ENCODE data around the gene MED25.

The MED25 gene

DNA sequence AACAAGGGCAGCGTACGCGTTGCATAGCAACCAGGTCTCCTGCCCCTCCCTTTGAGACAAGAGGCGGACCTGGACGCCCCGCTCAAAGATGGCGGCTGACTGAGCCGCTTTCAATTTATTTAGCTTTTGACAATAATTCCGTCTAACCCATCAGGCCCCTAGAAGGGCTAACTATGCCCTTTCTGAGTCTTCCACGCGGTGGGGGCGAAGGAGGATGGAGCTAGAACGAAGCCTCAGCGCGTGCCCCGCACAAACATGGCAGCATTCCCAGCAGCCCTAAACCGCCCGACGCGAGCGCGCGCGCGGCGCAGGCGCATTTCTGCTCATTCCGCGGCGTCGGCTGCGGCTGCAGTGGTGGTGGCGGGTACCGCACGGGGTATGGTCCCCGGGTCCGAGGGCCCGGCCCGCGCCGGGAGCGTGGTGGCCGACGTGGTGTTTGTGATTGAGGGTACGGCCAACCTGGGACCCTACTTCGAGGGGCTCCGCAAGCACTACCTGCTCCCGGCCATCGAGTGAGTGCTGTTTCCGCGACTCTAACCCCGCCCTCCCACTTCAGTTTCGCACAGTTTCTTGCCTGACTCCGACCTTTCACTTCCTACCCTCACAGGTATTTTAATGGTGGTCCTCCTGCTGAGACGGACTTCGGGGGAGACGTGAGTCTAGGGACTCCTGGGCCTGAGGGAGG lies at the start of gene MED25:
MED25 (plus strand) TSS at position 326 of the 685 bp plus-strand sequence; CDS start at position 379, 53 bp downstream.
- in situ Hi-C loops (cut with MboI; ENCODE audit: low sequenced_read_pairs), result no loop called here

DNA sequence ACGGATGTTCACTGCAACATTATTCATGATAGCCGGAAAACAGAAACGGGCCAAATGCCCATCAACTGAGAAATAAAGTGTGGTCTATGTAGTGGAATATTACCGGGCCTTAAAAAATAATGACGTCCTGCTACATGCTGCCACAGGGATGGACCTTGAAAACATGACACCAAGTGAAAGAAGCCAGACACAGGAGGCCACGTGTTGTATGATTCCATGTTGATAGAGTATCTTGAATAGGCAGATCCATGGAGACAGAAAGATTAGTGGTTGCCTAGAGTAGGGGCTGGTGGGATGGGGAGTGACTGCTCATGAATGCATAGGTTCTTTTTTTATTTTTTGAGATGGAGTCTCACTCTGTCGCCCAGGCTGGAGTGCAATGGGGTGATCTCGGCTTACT lies 47.6 kb upstream of the MED25 start:
- in situ Hi-C loops (cut with MboI; ENCODE audit: low sequenced_read_pairs), result no loop called here

DNA sequence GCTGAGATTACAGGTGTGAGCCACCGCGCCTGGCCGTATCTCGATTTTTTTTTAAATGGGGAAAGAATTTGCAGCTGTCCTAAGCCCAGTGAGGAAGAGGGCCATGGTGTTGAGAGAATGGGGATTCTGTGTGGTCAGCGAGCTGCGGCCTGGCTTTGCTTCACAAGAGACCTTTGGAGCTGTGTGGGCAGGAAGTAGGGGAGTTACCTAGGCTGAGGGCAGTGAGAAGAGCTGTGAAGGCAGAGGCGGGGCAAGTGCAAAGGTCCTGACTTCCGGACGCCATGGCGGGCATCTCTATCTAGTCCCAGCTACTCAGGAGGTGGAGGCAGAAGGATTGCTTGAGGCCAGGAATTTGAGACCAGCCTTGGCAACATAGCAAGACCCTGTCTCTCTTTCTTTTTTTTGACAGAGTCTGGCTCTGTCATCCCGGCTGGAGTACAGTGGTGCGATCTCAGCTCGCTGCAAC lies 46.4 kb upstream of the MED25 start:
- in situ Hi-C loops (cut with MboI; ENCODE audit: low sequenced_read_pairs), result no loop called here

DNA sequence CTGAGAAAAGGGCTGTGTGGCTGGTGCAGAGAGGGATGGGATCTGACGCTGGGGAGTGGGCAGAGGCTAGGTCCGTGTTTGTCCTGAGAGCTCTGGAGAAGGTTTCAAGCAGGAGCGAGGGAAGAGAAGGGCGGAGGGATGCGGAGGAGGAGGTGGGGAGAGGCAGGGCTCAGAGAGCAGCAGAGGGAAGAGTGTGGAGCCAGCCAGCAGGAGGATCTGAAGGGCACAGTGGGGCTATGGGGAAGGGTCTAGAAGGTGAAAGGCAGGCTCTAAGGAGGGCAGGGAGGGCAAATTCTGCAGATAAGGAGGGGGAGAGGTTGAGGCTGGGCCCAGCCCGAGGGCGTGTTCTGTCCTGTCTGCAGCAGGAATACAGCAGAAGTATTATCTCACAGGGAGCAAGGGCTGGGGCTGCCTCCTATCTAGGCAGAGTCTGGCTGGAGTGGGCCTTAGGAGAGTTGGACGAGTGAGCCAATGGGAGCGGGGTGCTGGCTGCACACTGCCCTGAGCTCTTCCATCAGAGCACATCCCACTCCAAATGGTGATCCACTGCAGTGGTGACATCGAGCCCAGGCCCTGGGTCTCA lies 45.1 kb upstream of the MED25 start:
- in situ Hi-C loops (cut with MboI; ENCODE audit: low sequenced_read_pairs), result no loop called here

DNA sequence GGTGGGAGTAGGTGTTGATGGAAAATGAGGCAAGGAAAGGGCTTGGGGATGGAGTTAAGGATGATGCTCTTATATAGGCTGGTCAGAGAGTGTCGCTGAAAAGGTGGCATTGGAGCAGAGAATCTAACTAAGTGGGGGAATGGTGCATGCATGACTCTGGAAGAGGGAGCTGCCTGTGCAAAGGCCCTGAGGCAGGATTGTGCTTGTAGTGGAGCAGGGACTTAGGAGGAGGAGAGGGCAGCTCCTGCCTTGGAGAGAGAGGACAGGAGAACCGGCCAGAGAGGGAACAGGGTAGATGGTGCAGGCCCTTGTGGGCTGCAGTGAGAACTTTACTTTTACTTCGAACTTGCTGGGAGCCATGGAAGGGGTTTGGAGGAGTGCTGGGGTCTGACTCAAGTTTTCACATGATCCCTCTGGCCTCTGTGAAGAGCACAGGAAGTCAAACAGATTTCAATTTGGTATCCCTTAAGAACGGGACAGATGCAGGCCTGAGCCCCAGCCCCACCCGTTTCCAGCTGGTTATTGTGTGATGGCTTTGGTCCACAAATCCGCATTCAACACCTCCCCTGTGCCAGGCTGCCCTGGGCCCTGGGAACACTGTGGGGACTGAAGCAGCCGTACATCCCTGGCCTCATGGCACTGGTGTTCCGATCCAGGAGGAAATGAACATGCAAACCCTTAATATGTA lies 44.3 kb upstream of the MED25 start:
- in situ Hi-C loops (cut with MboI; ENCODE audit: low sequenced_read_pairs), result no loop called here

DNA sequence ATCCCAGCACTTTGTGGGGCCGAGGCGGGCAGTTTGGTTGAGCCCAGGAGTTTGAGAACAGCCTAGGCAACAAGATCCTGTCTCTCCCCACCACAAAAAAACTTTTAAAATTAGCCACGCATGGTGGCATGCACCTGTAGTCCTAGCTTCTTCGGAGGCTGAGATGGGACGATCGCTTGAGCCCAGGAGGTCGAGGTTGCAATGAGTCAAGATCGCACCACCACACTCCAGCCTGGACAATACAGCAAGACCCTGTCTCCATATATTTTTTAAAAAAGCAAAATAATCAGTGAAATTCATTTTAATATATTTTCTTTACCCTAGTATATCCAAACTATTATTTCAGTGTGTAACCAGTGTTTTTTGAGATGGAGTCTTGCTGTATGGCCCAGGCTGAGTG lies 43.1 kb upstream of the MED25 start:
- in situ Hi-C loops (cut with MboI; ENCODE audit: low sequenced_read_pairs), result no loop called here

DNA sequence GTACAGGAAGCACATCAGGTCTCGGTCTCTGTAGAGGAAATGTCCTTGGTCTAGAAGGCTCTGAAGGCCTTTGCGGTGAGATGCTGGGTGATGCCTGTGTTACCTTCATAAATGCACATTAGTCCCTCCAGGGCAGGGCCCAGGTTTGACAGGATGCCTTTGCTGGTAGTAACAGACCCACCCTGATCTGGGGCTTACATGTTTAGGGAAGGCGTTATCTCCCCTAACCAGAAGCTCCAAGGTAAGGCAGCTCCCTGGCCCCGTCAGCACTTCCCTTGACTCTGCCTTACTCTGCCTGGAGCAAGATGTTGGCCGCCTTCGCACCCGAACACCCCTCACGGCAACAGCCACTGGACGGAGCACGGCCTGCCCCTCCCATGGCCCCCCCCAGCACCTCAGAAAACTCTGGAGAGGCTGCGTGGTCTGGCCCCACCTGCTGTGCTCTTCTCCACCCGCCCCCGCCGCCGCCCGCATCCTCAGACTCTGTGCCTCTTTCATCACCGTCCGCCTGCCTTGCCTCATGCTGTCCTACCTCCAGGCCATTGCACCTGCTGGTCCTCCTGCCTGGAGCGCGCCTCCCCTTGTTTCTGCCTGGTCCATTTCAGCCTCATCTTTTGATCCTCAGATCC lies 42.2 kb upstream of the MED25 start:
- in situ Hi-C loops (cut with MboI; ENCODE audit: low sequenced_read_pairs), result no loop called here

DNA sequence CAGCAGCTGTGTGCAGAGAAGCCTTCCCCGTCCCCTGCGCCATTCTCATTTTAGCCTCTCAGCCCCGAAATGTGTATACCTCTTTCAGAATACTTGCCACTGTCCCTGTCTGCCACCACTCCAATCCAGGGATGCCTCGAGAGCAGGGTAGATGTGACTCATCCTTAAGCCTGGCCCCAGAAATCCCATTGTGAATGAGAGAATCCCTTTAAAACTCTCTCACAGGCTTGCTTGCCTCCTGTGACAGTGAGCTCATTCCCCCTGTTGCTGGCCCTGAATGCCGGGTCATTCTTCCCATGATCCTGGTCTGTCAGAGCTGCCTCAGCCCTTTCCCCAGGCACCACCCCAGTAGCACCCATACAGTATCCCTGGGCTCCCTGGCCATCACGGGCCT lies 41.7 kb upstream of the MED25 start:
- in situ Hi-C loops (cut with MboI; ENCODE audit: low sequenced_read_pairs), result no loop called here

DNA sequence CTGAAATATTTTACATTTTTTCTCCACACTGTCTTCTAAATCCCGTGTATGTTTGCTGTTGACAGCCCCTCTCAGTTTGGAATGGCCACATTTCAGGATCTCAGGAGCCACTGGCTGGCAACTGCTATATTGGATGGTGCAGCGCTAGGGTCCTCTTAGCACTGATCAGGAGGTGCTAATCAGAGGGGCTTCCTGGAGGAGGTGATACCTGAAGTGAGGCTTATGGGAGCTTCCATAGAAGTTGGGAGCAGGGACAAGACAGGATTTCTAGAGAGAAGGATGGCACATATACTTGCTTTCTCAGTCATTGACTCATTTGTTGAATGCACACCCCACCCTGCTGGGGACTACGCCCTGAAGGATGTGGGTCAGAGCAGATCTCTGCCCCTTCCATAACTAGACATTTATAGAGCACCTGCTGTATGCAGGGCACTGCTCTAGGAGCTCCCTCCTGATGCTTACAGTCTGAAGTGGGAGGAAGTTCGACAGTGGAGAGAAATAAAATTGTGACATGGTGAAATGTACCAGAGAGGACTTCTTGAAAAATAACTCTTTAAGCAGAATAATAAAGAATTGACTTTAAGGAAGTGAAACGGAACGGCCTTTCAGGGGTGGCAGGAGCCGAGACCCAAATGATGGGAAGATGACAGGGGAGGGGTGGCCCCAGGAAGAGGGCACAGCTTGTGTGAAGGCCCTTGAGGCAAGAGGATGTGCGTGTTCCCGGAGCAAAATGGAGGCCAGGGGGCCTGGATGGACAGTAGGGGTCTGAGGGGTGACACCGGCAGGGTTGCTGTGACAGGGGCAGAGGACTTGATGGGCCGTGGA lies 38.1 kb upstream of the MED25 start:
- in situ Hi-C loops (cut with MboI; ENCODE audit: low sequenced_read_pairs), result no loop called here

DNA sequence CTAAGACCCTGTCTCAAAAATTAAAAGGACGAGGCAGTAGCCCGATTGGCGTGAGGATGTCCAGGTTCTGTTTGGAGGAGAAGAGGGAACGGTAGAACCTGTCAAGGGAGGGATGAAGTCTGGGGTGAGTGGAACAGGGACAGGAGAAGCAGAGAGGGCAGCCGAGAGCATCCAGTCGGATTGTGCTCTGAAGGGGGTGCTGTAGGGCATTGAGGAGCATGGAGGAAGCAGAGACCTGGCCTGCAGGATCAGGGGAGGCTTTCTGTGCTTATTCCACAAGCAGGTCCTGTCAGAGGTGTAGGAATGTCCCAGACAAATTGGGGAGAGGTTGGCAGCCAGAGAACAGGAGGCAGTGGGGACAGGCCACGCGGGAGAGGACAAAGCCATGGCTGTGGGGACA lies 37.2 kb upstream of the MED25 start:
- in situ Hi-C loops (cut with MboI; ENCODE audit: low sequenced_read_pairs), result no loop called here

DNA sequence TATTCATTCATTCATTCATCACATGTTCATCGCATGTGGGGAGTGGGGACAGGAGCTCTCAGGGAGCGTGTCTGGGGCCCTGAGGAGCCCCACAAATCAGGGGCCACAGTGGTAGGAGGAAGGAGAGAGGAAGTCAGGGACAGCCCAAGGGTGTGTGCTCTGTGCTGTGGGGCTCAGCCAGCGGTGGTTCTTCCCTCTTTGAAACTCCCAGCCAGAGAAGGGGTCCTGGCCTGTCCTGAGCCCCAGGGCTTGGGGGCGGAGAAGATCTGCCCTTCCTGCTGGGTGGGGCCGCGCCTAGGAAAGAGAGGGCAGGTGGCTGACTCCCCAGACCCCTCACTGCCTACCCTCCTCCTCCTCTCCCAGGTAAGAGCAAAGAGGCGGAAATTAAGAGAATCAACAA lies 36.7 kb upstream of the MED25 start:
- in situ Hi-C loops (cut with MboI; ENCODE audit: low sequenced_read_pairs), result no loop called here

DNA sequence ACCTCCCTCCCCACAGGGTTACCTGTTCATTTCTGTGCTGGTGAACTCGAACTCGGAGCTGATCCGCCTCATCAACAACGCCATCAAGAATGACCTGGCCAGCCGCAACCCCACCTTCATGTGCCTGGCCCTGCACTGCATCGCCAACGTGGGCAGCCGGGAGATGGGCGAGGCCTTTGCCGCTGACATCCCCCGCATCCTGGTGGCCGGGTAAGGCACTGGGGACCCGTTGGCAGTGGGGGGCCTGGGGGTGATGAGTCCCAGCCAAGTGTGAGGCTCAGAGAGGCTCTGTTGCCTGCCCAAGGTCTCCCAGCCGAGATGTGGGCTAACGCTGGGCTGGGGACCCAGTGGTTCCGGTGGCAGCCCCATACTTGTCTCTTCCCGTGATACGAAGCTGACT lies 35.6 kb upstream of the MED25 start:
- in situ Hi-C loops (cut with MboI; ENCODE audit: low sequenced_read_pairs), result no loop called here

DNA sequence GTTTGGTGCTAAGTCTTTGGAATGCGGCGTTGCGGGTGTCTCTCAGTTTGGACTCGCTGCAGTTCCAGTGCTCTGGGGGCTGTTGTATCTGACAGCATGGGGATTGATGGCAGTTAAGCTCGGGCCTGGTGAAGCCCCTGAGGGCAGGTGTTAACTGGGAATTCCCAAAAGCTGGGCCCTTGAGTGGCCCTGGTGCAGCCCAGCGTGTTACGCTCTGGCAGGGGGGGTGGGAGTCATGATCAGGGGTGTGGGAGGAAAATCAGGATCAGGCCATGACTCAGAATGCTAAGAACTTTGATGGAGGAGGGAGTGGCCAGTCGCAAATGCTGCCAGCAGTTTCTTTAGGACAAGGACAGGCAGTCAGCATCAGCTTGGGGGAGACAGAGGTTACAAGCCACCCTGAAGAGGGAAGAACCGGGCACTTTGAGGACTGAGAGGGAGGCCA lies 31.7 kb upstream of the MED25 start:
- in situ Hi-C loops (cut with MboI; ENCODE audit: low sequenced_read_pairs), result no loop called here

DNA sequence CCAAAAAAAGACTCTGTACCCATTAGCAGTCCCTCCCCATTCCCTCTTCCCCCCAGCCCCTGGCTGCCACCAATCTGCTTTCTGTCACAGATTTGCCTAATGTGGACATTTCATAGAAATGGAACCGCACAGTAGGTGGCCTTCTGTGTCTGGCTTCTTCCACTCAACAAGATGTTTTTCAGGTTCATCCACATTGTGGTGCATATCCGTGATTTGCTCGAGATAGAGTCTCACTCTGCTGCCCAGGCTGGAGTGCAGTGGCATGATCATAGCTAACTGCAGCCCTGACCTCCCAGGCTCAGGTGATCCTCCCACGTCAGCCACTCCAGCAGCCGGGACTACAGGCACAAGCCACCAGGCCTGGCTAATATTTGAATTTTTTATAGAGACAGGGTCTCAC lies 30.3 kb upstream of the MED25 start:
- in situ Hi-C loops (cut with MboI; ENCODE audit: low sequenced_read_pairs), result no loop called here

DNA sequence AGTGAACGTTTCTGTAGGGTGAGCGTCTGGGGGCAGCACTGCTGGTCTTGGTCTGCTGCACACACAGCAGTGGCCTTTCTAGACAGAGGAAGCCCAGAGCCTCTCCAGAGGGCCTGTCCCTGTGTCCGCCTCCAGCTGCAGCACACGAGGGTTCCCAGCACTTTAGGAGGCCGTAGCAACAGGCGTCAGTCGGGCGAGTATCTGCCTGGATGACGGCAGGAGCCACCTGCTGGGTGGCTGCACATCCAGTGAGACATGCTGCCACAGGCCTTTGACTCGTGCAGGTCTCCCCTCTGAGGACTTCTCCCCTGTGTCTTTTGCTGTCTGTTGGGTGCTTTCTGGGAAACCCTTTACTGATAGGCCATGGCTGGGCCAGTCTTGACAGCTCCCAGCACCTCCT lies 29.2 kb upstream of the MED25 start:
- in situ Hi-C loops (cut with MboI; ENCODE audit: low sequenced_read_pairs), result no loop called here

DNA sequence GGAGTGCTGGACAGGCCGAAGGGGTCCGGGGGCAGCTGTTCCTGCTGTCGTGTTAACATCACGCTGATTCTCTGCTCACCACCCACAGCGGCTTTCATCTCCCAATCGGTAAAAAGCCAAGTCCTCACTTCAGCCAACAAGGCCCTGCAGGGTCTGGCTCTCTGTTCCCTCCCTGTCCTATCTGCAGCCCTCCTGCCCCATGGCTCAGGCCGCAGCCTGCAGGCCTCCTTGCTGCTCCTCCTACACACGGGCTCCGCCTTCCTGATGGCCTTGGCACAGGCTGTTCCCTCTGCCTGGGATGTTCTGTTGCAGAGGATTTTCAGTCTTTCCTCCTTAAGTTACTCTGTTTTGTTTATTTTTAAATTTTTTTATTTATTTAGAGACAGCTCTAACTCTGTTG lies 27.2 kb upstream of the MED25 start:
- in situ Hi-C loops (cut with MboI; ENCODE audit: low sequenced_read_pairs), result no loop called here

DNA sequence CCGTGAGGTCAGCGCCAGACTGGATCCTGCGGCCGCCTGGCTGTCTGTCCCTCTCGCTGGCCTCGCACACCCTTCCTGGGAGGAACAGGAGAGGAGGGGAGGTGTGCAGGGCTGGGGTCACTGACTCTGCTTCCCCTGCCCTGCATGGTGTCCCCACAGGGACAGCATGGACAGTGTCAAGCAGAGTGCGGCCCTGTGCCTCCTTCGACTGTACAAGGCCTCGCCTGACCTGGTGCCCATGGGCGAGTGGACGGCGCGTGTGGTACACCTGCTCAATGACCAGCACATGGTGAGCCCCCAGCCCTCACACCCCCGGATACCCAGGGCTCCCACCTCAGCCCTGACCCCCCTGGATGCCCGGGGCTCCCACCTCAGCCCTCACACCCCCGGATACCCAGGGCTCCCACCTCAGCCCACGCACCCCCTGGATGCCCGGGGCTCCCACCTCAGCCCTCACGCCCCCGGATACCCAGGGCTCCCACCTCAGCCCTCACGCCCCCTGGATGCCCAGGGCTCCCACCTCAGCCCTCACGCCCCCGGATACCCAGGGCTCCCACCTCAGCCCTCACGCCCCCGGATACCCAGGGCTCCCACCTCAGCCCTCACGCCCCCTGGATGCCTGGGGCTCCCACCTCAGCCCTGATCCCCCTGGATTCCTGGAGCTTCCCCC lies 26.2 kb upstream of the MED25 start:
- in situ Hi-C loops (cut with MboI; ENCODE audit: low sequenced_read_pairs), result no loop called here

DNA sequence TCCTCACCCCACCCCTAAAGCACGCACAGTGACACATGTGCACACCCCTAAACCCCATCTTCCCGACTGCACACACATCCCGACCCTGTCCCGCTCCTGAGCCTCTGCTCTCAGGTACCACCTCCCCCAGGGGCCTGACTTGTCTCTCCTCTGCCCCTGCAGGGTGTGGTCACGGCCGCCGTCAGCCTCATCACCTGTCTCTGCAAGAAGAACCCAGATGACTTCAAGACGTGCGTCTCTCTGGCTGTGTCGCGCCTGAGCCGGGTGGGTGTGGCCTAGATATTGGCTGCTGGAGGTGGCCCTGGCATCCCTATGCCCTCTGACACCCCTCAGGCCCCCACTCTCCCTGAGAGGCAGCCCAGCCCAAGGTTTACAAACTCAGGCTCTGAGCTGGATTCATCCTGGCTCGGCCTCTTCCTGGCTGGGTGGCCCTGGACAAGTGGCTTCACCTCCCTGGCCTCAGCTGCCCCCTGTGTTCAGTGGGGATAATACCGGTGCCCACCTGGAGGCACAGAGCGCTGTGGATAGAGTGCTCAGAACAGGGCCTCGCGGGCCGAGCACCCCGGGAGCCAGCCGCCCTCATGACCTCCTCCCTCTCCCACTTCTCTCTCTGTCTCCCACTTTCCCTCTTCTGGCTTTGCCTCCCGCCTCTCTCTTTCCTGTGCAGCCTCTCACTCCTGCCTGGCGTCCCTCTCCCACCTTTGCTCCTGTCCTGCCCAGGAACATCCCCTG lies 25.1 kb upstream of the MED25 start:
- in situ Hi-C loops (cut with MboI; ENCODE audit: low sequenced_read_pairs), result no loop called here

DNA sequence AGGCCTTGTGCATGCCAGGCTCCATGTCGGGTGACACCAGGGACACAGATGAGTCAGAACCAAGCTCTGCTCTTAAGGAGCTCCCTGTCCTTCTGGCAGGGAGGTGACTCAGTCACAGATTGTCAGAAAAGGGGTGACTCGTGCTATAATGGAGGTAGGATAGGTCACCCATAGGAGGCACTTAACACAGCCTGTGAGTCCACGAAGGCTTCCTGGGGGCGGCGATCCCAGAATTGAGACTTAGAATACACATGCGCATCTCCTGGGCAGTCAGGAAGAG lies 24.6 kb upstream of the MED25 start:
- in situ Hi-C loops (cut with MboI; ENCODE audit: low sequenced_read_pairs), result no loop called here

DNA sequence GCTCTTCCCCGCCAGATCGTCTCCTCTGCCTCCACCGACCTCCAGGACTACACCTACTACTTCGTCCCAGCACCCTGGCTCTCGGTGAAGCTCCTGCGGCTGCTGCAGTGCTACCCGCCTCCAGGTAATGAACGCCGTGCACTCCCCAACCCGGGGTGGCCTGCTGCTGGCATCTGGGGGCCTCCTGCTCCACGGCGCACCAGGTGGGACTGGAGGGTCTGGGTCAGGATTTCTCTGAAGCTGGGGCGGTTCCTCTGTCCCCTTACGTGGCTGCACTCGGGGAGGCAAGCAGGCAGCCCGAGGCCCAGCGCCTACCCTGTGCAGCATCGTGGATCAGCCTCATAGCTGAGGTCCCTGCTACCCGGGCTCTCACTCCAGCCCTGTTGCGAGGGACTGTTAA lies 22.5 kb upstream of the MED25 start:
- in situ Hi-C loops (cut with MboI; ENCODE audit: low sequenced_read_pairs), result no loop called here
